Measurements from ENCODE around the gene CCT2.

The CCT2 gene

GRCh38 chr12:69645031-69645430 is 59.8 kb downstream of the CCT2 start (continued):
- TF ChIP-seq KLF1 (tag by site-specific recombination; IDR thresholded peaks at IDR 0.05) (no peak), ZNF561 (tag by site-specific recombination; IDR thresholded peaks at IDR 0.05; ENCODE audit: borderline replicate concordance) (no peak)

- no peak overlapping the region for H3K4me3 ChIP-seq (ENCODE audit: low read depth, low read length)
- no peaks in the 10 kb centered on the region for H3K4me1 ChIP-seq (ENCODE audit: control insufficient read depth, insufficient read depth, low read length)
- no peak overlapping the region for H3K27ac ChIP-seq (ENCODE audit: extremely low read depth, low read depth, low read length)
- ChIA-PET CTCF (interaction anchor here (0.6 kb wide), 2 partner anchors 10 to 230 kb away, joined by 3 read pairs; no protein-coding TSS in a partner anchor), POLR2A (interaction anchor here (1.1 kb wide), 1 partner anchor 62 kb away, joined by 3 read pairs; the partner anchor contains the start of gene CCT2)
- no peaks in the 10 kb centered on the region for H3K9me3 ChIP-seq (ENCODE audit: control insufficient read depth, insufficient read depth, low read depth, low read length)
- H3K36me3 ChIP-seq (ENCODE audit: control insufficient read depth in 2 of 2, insufficient read depth in 1 of 2, low read length in 2 of 2): no peaks in the 10 kb centered on the region
- no peak for TF ChIP-seq ZSCAN18 (tag by site-specific recombination; IDR thresholded peaks at IDR 0.05)
- TF ChIP-seq ZNF580 (tag by site-specific recombination; IDR thresholded peaks at IDR 0.05): no peak
- TF ChIP-seq GLIS1 (tag by site-specific recombination; IDR thresholded peaks at IDR 0.05): no peak
- no peak for TF ChIP-seq ZNF785 (tag by site-specific recombination; IDR thresholded peaks at IDR 0.05)
- no peak for TF ChIP-seq ZNF280D (tag by site-specific recombination; IDR thresholded peaks at IDR 0.05)
- TF ChIP-seq ZBTB8A (tag by site-specific recombination; IDR thresholded peaks at IDR 0.05): no peak
- no peak for TF ChIP-seq ZNF792 (tag by site-specific recombination; IDR thresholded peaks at IDR 0.05)
- TF ChIP-seq ZEB2 (tag by site-specific recombination; IDR thresholded peaks at IDR 0.05): no peak
- TF ChIP-seq ZNF426 (tag by site-specific recombination; IDR thresholded peaks at IDR 0.05): no peak
- TF ChIP-seq ZNF600 (tag by site-specific recombination; IDR thresholded peaks at IDR 0.05): no peak
- no peak for TF ChIP-seq ZBTB26 (tag by site-specific recombination; optimal IDR thresholded peaks at IDR 0.05)
These were observed 61.9 kb downstream of the CCT2 start for GRCh38 chr12:69647178-69647577.

- no peaks in the 10 kb centered on the region for H3K9me3 ChIP-seq (ENCODE audit: control insufficient read depth, insufficient read depth, low read depth, low read length)
- POLR2A ChIA-PET: no interaction called here
- no peaks in the 10 kb centered on the region for H3K4me1 ChIP-seq (ENCODE audit: control insufficient read depth, insufficient read depth, low read length)
- TF ChIP-seq REST (tag by site-specific recombination; IDR thresholded peaks at IDR 0.05) (no peak), ZNF791 (tag by site-specific recombination; IDR thresholded peaks at IDR 0.05) (no peak), ZNF26 (tag by site-specific recombination; IDR thresholded peaks at IDR 0.05) (no peak), ZNF660 (tag by site-specific recombination; IDR thresholded peaks at IDR 0.05) (0 out of 2 replicates have a peak, but pooled peaks have one; percentile 43), ZNF558 (tag by site-specific recombination; IDR thresholded peaks at IDR 0.05) (0 out of 2 replicates have a peak, but pooled peaks have one; percentile 60), ATF2 (tag by site-specific recombination; IDR thresholded peaks at IDR 0.05; ENCODE audit: low read depth) (peak; percentile 42; the same call in 1 of the 2 replicates), ZFP41 (tag by site-specific recombination; IDR thresholded peaks at IDR 0.05; ENCODE audit: borderline replicate concordance) (no peak)
- no peaks in the 10 kb centered on the region for H3K36me3 ChIP-seq (ENCODE audit: control insufficient read depth in 2 of 2, insufficient read depth in 1 of 2, low read length in 2 of 2)
- no peak overlapping the region for H3K27ac ChIP-seq (ENCODE audit: extremely low read depth, low read depth, low read length)
- no peak overlapping the region for H3K4me3 ChIP-seq (ENCODE audit: low read depth, low read length)
- CTCF ChIA-PET: interaction anchor here (0.6 to 1.3 kb wide), 3 partner anchors 9 to 221 kb away, joined by 3 to 7 read pairs (median 3); no protein-coding TSS in a partner anchor
These were observed 63.2 kb downstream of the CCT2 start for GRCh38 chr12:69648476-69648875.

All from HEK293 (cell line).